Smooth muscle cell (in vitro differentiated cells): ENCODE results near the gene PPP1R13B. TPM values are rescaled to one million over a fixed set of nuclear protein-coding genes. Genes with fewer than 3 reads are reported as not detected.
"Not testable (repeated sequence)": the region's sequence is repeated elsewhere in the genome, so short reads cannot be mapped to it uniquely, and the experiment has no call there.

Experiments used
- DNase-seq: peaks from one replicate; lab custom pipeline; 2025; ENCODE audit not compliant: unreplicated experiment; lab: John Stamatoyannopoulos, UW
- H2AFZ ChIP-seq: fragments of 200-600 bp; sonication (generic); 2 replicates; pipeline ENCODE4 v1.6.0; 2016; ENCODE audit warnings: antibody characterized with exemption, low read depth, mild to moderate bottlenecking
- H3F3A ChIP-seq: fragments of 200-600 bp; sonication (generic); 2 replicates; pipeline ENCODE4 v1.6.0; 2017; ENCODE audit warnings: antibody characterized with exemption, low read depth
- H3K27ac ChIP-seq: fragments of 200-600 bp; sonication (generic); 2 replicates; pipeline ENCODE4 v1.5.1; 2016; ENCODE audit warnings: low read depth, mild to moderate bottlenecking
- H3K27me3 ChIP-seq: fragments of 200-600 bp; sonication (generic); 2 replicates; pipeline ENCODE4 v1.6.1; 2016; ENCODE audit warnings: low read depth, mild to moderate bottlenecking
- H3K36me3 ChIP-seq: fragments of 200-600 bp; sonication (generic); 2 replicates; pipeline ENCODE4 v1.5.1; 2016; ENCODE audit warnings: low read depth
- H3K4me1 ChIP-seq: fragments of 200-600 bp; sonication (generic); 2 replicates; pipeline ENCODE4 v1.5.1; 2016; ENCODE audit warnings: low read depth
- H3K4me2 ChIP-seq: fragments of 200-600 bp; sonication (generic); 2 replicates; pipeline ENCODE4 v1.6.0; 2016; ENCODE audit warnings: mild to moderate bottlenecking
- H3K4me3 ChIP-seq: fragments of 200-600 bp; sonication (generic); 2 replicates; pipeline ENCODE4 v1.5.1; 2016; ENCODE audit warnings: mild to moderate bottlenecking
- H3K79me2 ChIP-seq: fragments of 200-600 bp; sonication (generic); 2 replicates; pipeline ENCODE4 v1.6.0; 2016; ENCODE audit warnings: low read depth, mild to moderate bottlenecking
- H3K9ac ChIP-seq: fragments of 200-600 bp; sonication (generic); 2 replicates; pipeline ENCODE4 v1.6.0; 2016; ENCODE audit warnings: low read depth
- H3K9me3 ChIP-seq: fragments of 200-600 bp; sonication (generic); replicated peaks from 2 replicates; pipeline ENCODE4 v1.5.1; 2016; ENCODE audit warnings: low read depth
- H4K20me1 ChIP-seq: fragments of 200-600 bp; sonication (generic); 2 replicates; pipeline ENCODE4 v1.6.0; 2016; ENCODE audit warnings: low read depth
- WGBS: methylation state at CpG from one replicate; pipeline ENCODE4 v1.1.7; 2016; ENCODE audit warnings: low lambda C conversion rate; 5-methylcytosine and 5-hydroxymethylcytosine counted together
- polyA plus RNA-seq: library from polyadenylated mRNA; unstranded; fragments of >200 nt; fragmentation: Nextera tagmentation; extraction: Ambion mirVana; gene quantifications from 2 replicates; pipeline ENCODE4 v1.2.1, GENCODE V29; 2016
- total RNA-seq: library from RNA; depleted of rRNA; stranded (reverse); fragments of >200 nt; gene quantifications from 2 replicates; pipeline ENCODE4 v1.2.3, GENCODE V29; 2014
- TF ChIP-seq, protein P1 (sequence below): fragments of 200-600 bp; sonication (generic); IDR thresholded peaks from 2 replicates; pipeline ENCODE4 v1.5.1; 2017; ENCODE audit warnings: borderline replicate concordance, mild to moderate bottlenecking, antibody characterized with exemption; ENCODE audit not compliant: insufficient read depth, poor library complexity, severe bottlenecking

The PPP1R13B gene
- total and polyA plus RNA-seq, 2 experiments from 2014 or later, result 2.3 to 4.3 TPM

DNA sequence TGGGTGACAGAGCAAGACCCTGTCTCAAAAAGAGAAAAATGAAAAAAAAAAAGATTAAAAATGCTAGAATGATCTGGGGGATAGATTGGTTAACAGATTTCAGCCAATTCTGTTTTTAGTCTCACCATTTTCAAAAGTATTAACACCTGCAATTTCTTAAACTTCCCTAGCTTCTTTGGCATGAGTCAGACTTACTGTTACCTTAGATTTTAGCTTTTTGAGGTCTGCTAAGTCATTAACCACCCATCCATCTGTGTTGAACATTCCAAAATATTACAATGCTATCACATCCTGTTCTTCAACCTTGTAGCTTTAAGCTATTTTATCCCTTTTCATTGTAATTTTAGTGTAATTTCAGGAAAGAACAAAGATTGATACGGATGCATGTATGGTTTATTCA is 59.3 kb downstream of the PPP1R13B start:
- DNase-seq, result no peak
- TF ChIP-seq, protein P1, sequence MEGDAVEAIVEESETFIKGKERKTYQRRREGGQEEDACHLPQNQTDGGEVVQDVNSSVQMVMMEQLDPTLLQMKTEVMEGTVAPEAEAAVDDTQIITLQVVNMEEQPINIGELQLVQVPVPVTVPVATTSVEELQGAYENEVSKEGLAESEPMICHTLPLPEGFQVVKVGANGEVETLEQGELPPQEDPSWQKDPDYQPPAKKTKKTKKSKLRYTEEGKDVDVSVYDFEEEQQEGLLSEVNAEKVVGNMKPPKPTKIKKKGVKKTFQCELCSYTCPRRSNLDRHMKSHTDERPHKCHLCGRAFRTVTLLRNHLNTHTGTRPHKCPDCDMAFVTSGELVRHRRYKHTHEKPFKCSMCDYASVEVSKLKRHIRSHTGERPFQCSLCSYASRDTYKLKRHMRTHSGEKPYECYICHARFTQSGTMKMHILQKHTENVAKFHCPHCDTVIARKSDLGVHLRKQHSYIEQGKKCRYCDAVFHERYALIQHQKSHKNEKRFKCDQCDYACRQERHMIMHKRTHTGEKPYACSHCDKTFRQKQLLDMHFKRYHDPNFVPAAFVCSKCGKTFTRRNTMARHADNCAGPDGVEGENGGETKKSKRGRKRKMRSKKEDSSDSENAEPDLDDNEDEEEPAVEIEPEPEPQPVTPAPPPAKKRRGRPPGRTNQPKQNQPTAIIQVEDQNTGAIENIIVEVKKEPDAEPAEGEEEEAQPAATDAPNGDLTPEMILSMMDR, result no peak

DNA sequence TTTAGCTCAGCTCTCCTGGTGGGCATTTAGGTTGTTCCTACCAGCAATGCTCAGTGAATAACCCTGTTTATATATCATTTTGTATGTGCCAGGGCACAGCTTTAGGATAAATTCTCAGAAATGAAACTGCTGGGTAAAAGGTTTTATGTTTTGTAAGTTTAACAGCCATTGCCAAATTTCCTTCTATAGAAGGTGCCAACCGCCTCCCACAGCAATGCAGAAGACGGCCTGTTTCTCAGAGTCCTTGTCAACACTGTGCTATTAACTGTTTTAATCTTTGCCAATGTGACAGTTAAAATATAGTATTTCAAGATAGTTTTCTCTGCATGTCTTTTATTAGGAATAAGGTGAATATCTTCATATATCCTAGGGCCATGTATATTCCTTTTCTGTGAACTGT is 65.0 kb downstream of the PPP1R13B start:
- H3K4me2 ChIP-seq, result no peak overlapping the region
- H3K4me1 ChIP-seq, result no peaks in the 10 kb centered on the region
- no peak overlapping the region for H3K9ac ChIP-seq
- no peaks in the 10 kb centered on the region for H3K36me3 ChIP-seq
- TF ChIP-seq, protein P1, result no peak
- H2AFZ ChIP-seq, result no peak overlapping the region
- H3K27me3 ChIP-seq, result no peaks in the 10 kb centered on the region
- no peaks in the 10 kb centered on the region for H3K79me2 ChIP-seq
- no peak for DNase-seq
- H4K20me1 ChIP-seq, result no peaks in the 10 kb centered on the region
- no peak overlapping the region for H3K27ac ChIP-seq
- no peaks in the 10 kb centered on the region for H3F3A ChIP-seq
- H3K9me3 ChIP-seq, result no peaks in the 10 kb centered on the region
- 94% methylated on average over 2 of the region's 2 CpGs for WGBS
- no peak overlapping the region for H3K4me3 ChIP-seq

More for the DNA sequence above, 59.3 kb downstream of the PPP1R13B start:
- H4K20me1 ChIP-seq, result no peaks in the 10 kb centered on the region
- H2AFZ ChIP-seq, result no peak overlapping the region
- no peak overlapping the region for H3K9ac ChIP-seq
- H3K27me3 ChIP-seq, result no peaks in the 10 kb centered on the region
- H3K36me3 ChIP-seq, result no peaks in the 10 kb centered on the region
- no peaks in the 10 kb centered on the region for H3K9me3 ChIP-seq
- H3F3A ChIP-seq, result no peaks in the 10 kb centered on the region
- H3K4me1 ChIP-seq, result no peaks in the 10 kb centered on the region
- no peak overlapping the region for H3K4me3 ChIP-seq
- no peak overlapping the region for H3K27ac ChIP-seq
- H3K79me2 ChIP-seq, result no peaks in the 10 kb centered on the region
- H3K4me2 ChIP-seq, result no peak overlapping the region
- WGBS, result 93% methylated on average over 1 of the region's 1 CpG

DNA sequence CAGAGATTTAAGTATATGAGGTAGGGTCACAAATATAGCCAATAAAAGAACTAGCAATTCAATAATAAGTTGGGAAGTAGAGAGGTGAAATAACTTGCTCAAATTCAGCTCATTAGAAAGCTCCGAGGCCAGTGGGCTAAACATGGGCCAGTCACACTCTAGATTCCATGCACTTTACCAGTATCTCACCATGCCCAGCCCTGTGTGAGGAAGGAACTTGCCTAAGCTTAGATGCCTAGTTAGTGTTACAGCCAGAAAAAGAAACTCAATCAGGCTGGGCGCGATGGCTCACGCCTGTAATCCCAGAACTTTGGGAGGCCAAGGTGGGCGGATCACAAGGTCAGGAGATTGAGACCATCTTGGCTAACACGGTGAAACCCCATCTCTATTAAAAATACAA is 71.1 kb downstream of the PPP1R13B start:
- WGBS, result 92% methylated on average over 6 of the region's 6 CpGs

DNA sequence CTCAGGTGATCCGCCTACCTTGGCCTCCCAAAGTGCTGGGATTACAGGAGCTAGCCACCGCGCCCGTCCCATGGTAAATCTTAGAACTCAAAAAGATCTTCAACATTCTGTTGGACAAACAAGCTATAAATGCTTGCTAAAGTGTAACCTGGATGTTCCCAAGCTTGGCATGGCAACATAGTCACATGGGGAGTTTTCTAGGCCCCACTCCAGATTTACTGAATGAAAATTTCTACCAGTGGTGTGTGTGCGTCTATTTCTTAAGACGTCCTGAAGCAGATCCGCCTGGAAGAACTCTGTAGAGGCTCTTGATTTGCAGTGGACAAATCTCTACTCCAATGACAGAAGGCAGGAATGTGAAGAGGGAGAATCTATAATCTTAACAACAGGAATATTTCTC is 71.9 kb downstream of the PPP1R13B start:
- DNase-seq, result no peak
- no peaks in the 10 kb centered on the region for H3K79me2 ChIP-seq
- no peak overlapping the region for H3K9ac ChIP-seq
- no peaks in the 10 kb centered on the region for H3F3A ChIP-seq
- no peaks in the 10 kb centered on the region for H3K9me3 ChIP-seq
- 97% methylated on average over 7 of the region's 7 CpGs for WGBS
- H3K4me1 ChIP-seq, result no peaks in the 10 kb centered on the region
- H3K27ac ChIP-seq, result no peak overlapping the region
- TF ChIP-seq, protein P1, result no peak
- H3K4me3 ChIP-seq, result no peak overlapping the region
- H4K20me1 ChIP-seq, result no peaks in the 10 kb centered on the region
- no peaks in the 10 kb centered on the region for H3K27me3 ChIP-seq
- no peak overlapping the region for H3K4me2 ChIP-seq
- H3K36me3 ChIP-seq, result no peaks in the 10 kb centered on the region
- H2AFZ ChIP-seq, result no peak overlapping the region

More for the DNA sequence above, 71.1 kb downstream of the PPP1R13B start:
- not testable (repeated sequence) for H3K9ac ChIP-seq, H2AFZ ChIP-seq, H3K27ac ChIP-seq, H3K4me2 ChIP-seq, H4K20me1 ChIP-seq, H3K9me3 ChIP-seq, H3K79me2 ChIP-seq, H3K27me3 ChIP-seq, H3K4me1 ChIP-seq, DNase-seq, H3F3A ChIP-seq, H3K4me3 ChIP-seq, H3K36me3 ChIP-seq
